UCSD-AML1 (cell line): Measurements from ENCODE around the gene GJA4.
"Not testable (repeated sequence)": the region's sequence is repeated elsewhere in the genome, so short reads cannot be mapped to it uniquely, and the experiment has no call there.

Source experiments
- DNase-seq: peaks from one replicate; lab custom pipeline; 2025; ENCODE audit not compliant: unreplicated experiment; lab: John Stamatoyannopoulos, UW

The GJA4 gene

DNA sequence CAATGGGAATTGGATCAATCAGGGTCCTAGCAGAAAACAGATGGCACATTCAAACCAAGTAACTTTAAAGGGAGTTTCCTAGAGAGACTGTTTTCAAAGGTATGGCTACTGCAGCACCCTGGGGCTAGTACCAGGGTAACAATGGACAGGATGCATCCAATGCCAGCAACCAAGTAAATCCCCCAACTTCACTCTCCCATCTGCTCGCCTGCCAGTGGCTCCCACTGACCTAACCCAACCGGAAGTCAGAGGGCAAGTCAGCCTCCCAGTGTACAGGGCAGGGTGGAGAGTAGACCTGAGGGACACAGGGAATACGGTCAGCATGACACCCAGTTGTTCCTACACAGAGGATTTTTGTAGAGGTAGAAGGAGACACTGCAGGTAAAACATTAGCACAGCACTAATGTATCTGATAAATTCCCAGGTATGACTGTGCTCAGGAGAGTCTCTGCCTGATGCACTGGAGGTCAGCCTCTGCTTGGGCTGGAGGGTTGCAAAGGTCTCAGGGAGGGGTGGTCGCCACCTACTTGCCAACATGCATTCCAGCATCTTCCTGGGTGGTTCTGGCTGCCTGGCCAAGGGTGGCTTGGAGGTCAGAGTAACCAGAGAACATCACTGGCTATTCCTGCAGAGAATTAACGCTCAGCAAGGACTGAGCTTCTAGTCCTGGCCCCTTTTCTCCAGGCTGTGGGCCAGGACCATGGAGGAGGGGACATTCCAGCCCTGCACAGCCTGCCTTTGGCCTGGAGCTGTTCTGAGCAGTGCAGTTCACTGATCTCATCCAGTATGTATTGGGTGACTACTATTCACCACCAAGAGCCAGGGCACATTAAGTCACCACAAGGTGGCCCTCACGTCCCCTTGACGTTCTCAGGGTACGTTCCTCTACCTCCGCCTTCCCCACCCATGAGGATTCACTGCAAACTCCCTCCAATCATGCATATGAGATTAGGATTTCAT, 5.1 kb upstream of the GJA4 start:
- DNase-seq: peak; percentile 56

DNA sequence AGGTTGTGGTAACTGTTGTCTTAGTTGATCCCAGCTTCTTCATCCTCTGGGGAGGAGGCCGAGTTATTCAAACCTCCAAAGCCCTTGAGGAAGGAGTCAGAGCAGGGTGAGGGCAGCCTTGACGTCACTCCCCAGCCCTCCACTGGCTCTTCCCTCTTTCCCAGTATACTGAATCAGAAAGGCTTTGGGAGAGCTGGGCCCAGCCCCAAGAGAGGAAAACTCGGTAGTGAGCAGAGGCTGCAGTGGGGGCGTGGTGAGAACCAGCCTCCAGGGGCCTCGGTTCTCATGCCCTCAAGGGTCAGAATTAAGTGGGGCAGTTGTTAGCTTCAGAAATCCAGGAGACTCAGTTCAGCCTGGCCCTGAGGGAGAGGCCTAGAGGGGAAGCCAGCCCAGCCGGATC, 1.8 kb upstream of the GJA4 start:
- no peak for DNase-seq

DNA sequence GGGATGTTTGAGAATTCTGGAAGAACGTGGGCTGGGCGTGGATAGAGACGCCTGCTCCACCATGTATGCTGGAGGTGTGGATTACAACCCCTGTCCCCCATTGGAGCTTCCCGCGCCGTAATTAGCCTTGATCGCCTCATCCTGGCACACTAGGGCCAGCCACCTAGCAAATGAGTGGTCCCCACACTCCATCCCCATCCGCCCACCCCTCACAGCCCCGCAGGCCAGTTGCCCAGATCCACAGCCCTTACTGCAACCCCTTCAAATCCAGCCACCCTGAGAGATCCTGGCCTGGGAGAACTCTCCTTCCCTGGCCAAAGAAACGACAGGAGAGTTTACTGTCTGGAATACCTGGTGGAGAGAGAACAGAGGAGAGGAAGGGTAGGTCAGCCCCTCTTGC, 375 bp upstream of the GJA4 start:
- no peak for DNase-seq

DNA sequence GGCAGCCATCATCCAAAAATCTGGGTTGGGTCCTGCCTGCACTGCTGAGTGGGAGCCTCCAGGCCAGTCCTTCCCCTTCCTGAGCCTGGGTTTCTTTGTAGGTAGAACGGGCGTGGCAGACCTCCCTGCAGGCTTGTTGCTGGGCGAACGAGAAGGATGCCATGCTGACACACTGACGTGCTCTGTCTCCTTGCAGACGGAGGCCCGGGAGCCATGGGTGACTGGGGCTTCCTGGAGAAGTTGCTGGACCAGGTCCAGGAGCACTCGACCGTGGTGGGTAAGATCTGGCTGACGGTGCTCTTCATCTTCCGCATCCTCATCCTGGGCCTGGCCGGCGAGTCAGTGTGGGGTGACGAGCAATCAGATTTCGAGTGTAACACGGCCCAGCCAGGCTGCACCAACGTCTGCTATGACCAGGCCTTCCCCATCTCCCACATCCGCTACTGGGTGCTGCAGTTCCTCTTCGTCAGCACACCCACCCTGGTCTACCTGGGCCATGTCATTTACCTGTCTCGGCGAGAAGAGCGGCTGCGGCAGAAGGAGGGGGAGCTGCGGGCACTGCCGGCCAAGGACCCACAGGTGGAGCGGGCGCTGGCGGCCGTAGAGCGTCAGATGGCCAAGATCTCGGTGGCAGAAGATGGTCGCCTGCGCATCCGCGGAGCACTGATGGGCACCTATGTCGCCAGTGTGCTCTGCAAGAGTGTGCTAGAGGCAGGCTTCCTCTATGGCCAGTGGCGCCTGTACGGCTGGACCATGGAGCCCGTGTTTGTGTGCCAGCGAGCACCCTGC, 1.4 kb downstream of the GJA4 start:
- no peak for DNase-seq

DNA sequence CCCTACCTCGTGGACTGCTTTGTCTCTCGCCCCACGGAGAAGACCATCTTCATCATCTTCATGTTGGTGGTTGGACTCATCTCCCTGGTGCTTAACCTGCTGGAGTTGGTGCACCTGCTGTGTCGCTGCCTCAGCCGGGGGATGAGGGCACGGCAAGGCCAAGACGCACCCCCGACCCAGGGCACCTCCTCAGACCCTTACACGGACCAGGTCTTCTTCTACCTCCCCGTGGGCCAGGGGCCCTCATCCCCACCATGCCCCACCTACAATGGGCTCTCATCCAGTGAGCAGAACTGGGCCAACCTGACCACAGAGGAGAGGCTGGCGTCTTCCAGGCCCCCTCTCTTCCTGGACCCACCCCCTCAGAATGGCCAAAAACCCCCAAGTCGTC, 2.0 kb downstream of the GJA4 start:
- DNase-seq: no peak

DNA sequence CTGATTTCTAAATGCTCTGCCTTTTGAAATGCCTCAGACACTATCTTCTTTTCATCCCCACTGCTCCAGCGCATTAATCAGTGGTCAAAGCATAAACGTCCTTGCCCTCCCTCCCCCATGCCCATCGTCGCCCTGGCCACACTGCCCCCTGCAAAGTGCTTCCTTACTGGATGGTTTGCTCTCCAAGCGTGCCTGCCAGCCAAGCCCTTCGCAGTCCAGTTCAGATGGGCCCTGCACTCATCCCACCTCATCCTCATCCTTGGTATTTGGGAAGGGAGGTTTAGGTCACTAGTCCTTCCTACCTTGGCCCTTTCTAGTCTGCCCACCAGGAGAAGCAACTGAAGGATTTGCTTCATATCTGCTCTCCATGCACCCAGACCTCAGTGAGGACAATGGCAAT, 3.1 kb downstream of the GJA4 start:
- no peak for DNase-seq

DNA sequence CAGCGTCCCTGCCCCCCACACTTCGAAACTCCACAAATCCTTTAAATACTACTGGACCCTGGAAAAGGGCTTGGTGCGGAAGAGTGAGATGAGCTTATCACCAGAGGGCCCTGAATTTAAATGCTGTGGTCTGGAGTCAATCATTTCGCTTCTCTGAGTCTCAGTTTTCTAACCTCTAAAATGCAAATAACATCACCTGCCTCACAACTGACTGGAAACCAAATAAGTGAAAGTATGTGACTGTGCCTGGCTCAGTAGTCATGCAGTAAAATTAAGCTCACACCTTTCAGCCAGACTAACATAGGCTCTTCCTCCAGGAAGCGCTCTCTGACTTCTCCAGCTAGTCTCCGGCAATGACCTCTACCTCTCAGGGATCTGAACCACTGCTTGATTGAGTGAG, 4.2 kb downstream of the GJA4 start:
- DNase-seq: no peak

DNA sequence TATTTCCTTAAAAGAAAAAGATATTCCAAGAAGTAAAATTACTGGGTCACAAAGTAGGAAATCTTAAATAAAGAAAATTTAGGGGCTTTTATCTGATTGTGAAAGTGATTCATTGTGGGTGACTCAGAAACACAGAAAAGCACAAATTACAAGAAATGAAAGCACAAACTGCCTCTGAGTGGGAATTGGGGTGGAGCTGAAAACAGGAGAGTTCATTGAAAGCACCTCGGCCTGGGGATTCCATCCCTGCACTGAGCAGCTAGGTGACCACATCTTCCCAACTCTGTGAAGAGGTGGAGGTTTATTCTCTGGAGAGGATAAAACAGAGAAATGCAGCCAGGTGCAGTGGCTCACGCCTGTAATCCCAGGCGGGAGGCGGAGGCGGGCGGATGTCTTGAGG, 7.4 kb downstream of the GJA4 start:
- DNase-seq: no peak

DNA sequence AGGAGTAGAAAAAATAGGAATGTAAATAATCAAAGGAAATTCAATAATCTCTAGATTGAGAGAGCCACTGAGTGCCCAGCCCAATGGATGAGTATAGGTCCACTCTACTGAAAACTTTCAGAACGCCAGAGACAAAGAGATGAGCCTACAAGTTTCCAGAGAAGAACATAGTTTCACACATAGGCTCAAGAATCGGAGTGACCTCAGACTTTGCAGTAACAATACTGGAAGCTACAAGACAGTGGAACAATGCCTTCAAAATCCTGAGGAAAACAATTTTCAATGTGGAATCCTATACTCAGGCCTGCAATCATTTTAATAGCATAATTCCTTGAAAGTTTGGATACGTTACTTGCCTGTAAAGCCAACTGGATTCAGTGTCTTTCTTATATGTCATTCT, 11.0 kb downstream of the GJA4 start:
- DNase-seq: no peak

DNA sequence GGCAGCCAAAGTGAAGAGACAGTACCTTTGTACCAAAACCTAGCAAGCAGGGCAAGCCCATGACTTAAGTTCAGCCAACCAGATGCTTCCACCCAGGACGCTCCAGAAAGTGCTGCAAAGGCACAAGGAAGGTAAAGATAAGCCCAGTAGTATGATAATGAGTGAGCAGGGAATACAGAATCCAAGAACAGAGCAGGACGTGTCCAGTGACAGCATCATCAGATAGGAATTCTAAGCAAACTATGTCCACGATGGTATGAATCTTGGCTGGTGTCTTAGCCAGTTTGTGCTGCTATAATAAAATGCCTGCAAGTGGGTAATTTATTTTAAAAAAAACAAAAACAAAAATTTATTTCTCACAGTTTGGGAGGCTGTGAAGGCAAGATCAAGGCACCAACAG, 13.6 kb downstream of the GJA4 start:
- DNase-seq: no peak

DNA sequence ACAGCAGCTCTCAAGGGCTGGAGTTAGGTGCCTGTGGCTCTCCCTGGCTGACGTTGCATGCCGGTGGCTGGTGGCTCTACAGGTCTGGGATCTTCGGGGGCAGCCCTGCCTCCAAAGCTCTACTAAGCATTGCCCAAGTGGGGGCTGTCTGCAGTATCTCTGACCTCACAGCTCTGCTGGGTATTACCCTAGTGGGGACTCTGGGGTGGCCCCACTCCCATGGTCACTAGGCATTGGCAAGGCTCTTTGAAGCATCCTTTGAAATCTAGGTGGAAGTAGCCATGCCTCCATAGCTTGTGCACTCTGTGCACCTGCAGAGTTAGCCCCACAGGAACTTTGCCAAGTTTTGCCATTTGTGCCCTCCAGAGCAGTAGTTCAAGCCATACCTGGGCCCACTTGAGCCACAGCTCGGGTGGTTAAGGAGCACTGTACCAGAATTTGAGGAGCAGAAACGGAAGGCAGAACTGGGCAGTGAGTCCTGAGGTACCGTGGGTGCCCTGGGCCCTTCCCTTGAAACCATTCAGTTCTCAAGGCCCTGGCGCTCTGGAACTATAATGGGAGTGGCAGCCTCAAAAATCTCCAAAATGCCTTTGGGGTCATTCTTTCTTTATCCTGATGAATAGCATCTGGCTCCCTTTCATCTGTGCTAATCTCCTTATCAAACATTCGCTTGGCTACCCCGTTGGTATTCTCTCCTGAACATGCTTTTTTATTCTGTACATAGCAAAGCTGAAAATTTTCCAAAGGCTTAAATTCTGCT, 15.4 kb downstream of the GJA4 start:
- no peak for DNase-seq

DNA sequence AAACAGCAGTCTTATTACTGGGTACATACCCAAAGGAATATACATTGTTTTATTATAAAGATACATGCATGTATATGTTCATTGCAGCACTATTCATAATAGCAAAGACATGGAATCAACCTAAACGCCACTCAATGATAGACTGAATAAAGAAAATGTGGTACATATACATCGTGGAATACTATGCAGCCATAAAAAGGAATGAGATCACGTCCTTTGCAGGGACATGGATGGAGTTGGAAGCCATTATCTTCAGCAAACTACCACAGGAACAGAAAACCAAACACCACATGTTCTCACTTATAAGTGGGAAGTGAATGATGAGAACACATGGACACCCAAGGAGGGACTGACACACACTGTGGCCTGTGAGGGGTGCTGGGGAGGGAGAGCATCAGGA, 18.0 kb downstream of the GJA4 start:
- not testable (repeated sequence) for DNase-seq

DNA sequence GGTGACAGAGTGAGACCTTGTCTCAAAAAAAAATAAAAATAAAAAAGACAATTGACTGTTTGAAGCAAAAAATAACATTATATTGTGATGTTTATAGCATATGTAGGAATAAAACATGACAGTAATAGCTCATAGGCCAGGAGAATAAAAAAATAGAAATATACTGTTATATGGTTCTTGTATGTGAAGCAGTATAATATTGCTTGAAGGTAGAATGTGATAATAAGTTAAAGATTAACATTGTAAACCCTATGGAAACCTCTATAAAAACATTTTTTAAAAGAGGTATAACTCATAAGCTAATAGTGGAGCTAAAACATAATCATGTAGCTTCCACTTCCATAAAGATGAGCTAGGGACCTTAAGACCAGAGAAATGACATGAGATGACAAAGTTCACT, 23.5 kb downstream of the GJA4 start:
- no peak for DNase-seq

DNA sequence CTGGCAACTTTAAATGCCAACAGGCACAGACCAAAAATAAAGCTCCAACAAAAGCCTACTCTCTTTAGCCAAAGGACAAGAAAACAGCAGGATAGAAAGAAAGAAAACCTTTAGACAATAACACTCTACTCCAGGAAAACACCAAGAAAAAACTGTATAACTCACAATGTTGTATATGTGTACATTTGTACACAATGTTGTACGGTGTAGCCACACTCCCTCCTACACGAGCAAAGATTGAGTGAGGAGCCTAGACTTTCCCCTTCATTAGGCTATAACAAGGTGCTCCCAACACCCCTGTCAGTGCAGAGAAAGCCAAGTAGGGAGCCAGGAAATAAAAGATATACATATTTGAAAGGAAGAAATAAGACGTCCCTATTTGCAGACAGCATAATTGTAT, 24.0 kb downstream of the GJA4 start:
- no peak for DNase-seq

DNA sequence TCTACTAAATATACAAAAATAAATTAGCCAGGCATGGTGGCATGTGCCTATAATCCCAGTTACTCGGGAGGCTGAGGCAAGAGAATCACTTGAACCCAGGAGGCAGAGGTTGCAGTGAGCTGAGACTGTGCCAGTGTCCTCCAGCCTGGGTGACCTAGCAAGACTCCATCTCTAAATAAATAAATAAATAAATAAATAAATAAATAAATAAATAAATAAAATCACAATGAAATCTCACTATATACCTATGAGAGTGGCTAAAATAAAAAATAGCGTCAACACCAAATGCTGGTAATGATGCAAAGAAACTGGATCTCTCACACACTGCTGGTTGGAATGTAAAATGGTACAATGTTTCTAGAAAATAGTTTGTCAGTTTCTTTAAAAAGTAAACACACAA, 26.1 kb downstream of the GJA4 start:
- not testable (repeated sequence) for DNase-seq

DNA sequence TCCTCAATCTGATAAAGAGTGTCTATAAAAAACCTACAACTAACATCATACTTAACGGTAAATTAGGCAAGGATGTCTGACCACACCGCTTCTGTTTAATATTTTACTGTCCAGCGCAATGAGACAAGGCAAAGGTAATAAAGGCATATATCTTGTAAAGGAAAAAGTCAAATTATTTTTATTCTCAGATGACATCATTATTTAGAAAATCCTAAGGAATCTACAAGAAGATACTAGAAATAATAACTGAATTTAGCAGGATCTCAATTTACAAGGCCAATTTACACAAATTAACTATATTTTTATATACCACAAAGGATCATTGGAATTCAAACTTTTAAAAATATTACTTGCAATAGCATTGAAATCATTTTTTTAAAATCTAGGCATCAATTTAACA, 29.4 kb downstream of the GJA4 start:
- no peak for DNase-seq

DNA sequence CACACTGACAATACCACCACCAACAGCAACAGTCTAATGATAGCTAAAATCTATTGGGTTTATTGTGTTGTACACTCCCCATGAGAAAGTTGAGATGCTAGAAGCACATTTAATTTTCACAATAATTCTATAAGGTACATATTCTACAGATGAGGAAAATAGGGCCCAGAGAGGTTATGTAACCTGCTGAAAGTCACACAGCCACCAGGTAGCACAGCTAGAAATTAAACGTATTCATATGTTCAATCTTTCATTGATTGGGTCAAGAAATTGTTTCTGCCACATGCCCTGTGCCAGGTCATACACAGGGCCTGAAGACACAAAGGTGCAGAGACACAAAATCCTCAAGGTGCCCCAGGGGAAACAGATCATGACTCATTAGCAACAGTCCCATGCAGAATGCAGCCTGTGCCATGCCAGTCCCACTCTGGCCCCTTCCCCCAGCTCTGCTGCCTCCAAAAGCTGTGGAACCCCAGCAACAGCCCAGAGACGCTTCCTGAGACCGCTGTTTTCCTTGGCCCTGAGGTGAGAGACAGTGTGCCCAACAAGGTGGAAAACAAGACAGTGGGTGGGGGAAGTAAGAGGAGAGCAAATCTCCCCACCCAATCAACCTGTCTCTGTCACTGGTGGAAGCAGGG, 32.1 kb downstream of the GJA4 start:
- no peak for DNase-seq

DNA sequence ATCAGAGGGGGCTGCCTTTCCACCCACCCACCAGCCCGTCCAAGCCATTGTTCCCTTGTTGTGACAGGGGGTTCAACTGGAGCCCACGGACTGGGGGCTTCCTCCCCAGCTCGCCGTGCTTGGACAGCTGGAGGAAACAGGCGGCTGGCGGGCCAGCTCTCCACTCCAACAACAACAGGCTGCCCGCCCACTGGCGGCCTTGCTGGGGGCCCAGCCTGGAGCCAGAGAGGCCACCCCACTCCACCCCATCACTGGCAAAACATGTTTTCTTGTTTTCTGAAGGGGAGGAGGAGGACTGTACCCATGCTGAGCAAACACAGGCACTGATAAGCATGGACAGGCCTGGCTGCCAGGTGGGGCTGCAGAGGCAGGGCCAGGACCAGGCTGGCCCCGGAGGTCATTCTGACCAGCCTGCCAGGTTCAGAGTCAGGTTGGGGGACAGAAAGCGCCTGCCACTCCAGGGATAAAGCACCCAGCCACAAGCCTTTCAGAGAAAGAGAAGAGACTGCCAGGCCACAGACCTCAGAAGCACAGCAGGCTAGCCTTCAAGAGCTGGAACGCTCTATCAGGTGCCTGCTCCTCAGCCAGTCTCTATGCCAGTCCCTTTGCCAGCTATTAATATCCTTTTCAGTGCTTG, 32.8 kb downstream of the GJA4 start:
- DNase-seq: no peak

DNA sequence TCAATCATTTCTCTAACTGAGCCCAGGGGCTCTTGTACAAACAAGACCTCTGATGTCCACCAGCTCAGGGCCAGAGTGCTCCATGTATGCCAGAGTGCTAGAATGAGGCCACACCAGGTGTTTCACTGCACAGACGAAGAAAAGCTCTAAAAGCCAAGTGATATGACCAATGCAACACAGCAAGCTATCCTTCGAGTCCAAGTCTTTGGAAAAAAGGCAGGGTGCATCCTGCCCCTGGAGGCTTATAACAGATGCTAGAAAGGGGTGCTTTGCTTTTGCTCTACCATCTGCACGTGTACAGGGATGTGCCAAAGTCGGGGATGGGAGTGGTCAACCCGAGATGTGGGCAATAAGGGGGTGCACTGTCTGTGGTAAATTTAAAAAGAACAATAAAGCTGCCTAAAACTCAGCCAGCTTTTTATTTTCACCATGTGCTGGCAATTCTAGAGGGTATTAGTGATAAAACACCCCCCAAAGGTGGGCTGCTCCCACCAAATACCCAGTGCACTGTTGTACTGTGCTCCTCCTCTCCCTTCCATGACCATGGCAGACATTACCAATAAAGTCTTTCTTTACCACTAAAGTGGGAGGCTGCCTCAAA, 34.6 kb downstream of the GJA4 start:
- DNase-seq: no peak

DNA sequence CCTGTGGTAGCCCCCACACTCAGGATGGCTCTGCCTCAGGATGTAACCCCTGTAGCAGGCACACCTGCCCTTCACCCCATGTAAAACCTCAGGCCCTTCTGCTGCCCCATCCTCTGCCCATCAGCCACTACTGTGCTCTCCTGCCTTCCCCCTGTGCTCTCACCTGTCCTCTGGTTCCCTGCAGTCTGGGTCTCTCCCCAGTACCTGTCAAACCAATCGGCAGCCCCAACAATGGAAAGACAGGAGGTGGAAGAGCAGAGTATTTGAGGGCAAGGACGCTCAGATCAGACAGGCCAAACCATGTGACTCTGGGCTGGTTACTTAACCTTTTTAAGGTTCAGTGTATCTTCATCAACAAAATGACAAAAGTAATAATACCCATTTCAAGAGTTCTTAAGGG, 35.8 kb downstream of the GJA4 start:
- no peak for DNase-seq
